ENCODE measurements around the gene RASEF. TPM values are rescaled to one million over a fixed set of nuclear protein-coding genes. Genes with fewer than 3 reads are reported as not detected.

Gene RASEF
- total and polyA plus RNA-seq, 2 of the 13 experiments (the other 11 are each of a cell fraction or from before 2014, with no cell fraction given): 0.07 TPM; not detected in 1

GRCh38 chr9:83056174-83056573 lies 6.8 kb downstream of the RASEF start:
- ATAC-seq: no peak
- no peak overlapping the region for H3K4me2 ChIP-seq (ENCODE audit: low read depth, low read length)
- intact Hi-C loops (cut with micrococcal nuclease; ENCODE audit: unreplicated experiment): no loop called here

More at GRCh38 chr9:83056174-83056573, 6.8 kb downstream of the RASEF start:
- Histone ChIP-seq H3K27me3 (ENCODE audit: control insufficient read depth in 1 of 2, insufficient read depth in 2 of 2, low read length in 2 of 2) (no peaks in the 10 kb centered on the region), H3K4me1 (ENCODE audit: insufficient read depth, low read length) (no peaks in the 10 kb centered on the region), H3K79me2 (ENCODE audit: insufficient read depth, low read length) (no peaks in the 10 kb centered on the region), H2AFZ (ENCODE audit: low read length) (no peak overlapping the region), H3K9ac (ENCODE audit: insufficient read depth, low read depth, low read length) (no peak overlapping the region), H3K27ac (ENCODE audit: extremely low read length, insufficient read depth, low read length) (no peak overlapping the region), H3K4me3 (replicated peaks in 1 of 3; ENCODE audit: insufficient read depth in 1 of 3, low read depth in 2 of 3, low read length in 3 of 3) (no peak overlapping the region), H4K20me1 (ENCODE audit: insufficient read depth, low read length) (no peaks in the 10 kb centered on the region), H3K9me3 (ENCODE audit: low read length) (no peaks in the 10 kb centered on the region), H3K36me3 (replicated peaks in 1 of 2; ENCODE audit: control insufficient read depth in 1 of 2, insufficient read depth in 2 of 2, low read length in 2 of 2) (no peaks in the 10 kb centered on the region)
- no peak for FAIRE-seq
- POLR2A ChIA-PET: no interaction called here
- DNase-seq (ENCODE audit: low spot score): no peak
- no TSS peak for BruUV-seq (replicated peaks)
- in situ Hi-C loops (cut with HindIII; ENCODE audit: extremely low pct_ligation_motif_present, low pct_unique_long_range_greater_than_20kb): no loop called here
- CTCF ChIA-PET (ENCODE audit: low intra/inter-chr PET ratio, low total read pairs): no interaction called here
- WGBS (ENCODE audit: low lambda C conversion rate): 0% methylated on average over 2 of the region's 2 CpGs
- TF ChIP-seq GMEB2 (CRISPR knock-in tag; IDR thresholded peaks at IDR 0.05; ENCODE audit: low read depth) (no peak), ZNF292 (CRISPR knock-in tag; IDR thresholded peaks at IDR 0.05; ENCODE audit: borderline replicate concordance, low read depth) (no peak), HES4 (CRISPR knock-in tag; IDR thresholded peaks at IDR 0.05; ENCODE audit: borderline replicate concordance) (no peak), TRIM24 (CRISPR knock-in tag; IDR thresholded peaks at IDR 0.05) (no peak), ZNF878 (CRISPR knock-in tag; IDR thresholded peaks at IDR 0.05) (no peak), TCF12 (IDR thresholded peaks at IDR 0.05) (no peak), TCF12 (CRISPR knock-in tag; IDR thresholded peaks at IDR 0.05) (no peak), FOXK1 (CRISPR knock-in tag; IDR thresholded peaks at IDR 0.05; ENCODE audit: borderline replicate concordance, low read depth) (no peak), CBX2 (IDR thresholded peaks at IDR 0.05; ENCODE audit: low read depth, low read length) (no peak), CBX2 (CRISPR knock-in tag; IDR thresholded peaks at IDR 0.05; ENCODE audit: low read depth) (no peak), PAWR (CRISPR knock-in tag; IDR thresholded peaks at IDR 0.05; ENCODE audit: borderline replicate concordance) (no peak), ZNF124 (CRISPR knock-in tag; IDR thresholded peaks at IDR 0.05) (no peak), PBX2 (CRISPR knock-in tag; IDR thresholded peaks at IDR 0.05) (no peak), ZNF891 (CRISPR knock-in tag; IDR thresholded peaks at IDR 0.05) (no peak), MYNN (CRISPR knock-in tag; IDR thresholded peaks at IDR 0.05; ENCODE audit: low read depth) (no peak), ZNF710 (CRISPR knock-in tag; IDR thresholded peaks at IDR 0.05; ENCODE audit: borderline replicate concordance) (no peak)

Data from HepG2 (cell line).